Hippocampal formation (tissue), 2 donors: ENCODE measurements around the gene SLC5A10.
"Not testable (repeated sequence)": the region's sequence is repeated elsewhere in the genome, so short reads cannot be mapped to it uniquely, and the experiment has no call there.

Experiments
- DNase-seq, 2 donors: peaks; one replicate each; lab custom pipeline; 2025; lab: John Stamatoyannopoulos, UW

The SLC5A10 gene

DNA sequence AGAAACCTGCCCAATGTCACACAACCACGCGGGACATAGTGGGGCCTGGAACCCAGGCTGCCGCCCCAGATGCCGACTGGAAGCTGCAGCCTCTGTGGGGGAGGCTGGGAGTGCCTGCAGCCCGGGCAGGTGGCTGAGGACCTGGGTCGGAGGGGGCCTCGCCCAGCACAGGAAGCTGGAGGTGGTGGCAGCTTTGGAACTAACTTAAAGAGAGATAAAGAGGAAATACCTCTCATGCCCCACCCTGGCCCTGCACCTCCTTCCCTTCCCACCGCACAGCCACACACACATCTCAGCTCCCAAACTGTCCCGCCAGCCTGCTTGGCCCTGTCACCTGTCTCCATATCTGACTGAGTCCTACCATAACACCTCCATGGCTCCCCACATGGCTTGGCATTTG lies 88.4 kb downstream of the SLC5A10 start:
- not testable (repeated sequence) for DNase-seq

GRCh38 chr17:19041871-19042270 lies 89.9 kb downstream of the SLC5A10 start:
- DNase-seq, result not testable (repeated sequence)

GRCh38 chr17:19042369-19042768 lies 90.4 kb downstream of the SLC5A10 start:
- DNase-seq, result not testable (repeated sequence)

DNA sequence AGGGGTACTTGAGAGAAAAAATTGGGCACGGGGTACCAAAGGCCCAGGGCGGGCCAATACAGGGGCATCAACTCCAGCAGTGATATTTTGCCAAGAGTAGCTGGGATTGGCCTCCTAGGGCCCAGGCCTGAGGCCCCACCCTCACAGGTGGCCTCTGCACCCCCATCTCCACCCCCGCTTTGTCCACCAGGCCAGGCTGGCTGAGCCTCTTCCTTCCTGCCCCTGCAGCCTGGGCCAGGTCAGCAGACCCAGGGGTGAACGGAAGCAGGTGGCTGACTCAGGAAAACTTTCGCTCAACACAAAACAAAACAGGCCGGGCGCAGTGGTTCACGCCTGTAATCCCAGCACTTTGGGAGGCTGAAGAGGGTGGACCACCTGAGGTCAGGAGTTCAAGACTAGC lies 91.1 kb downstream of the SLC5A10 start:
- DNase-seq, result not testable (repeated sequence)

GRCh38 chr17:19044643-19045042 lies 92.7 kb downstream of the SLC5A10 start:
- DNase-seq, result not testable (repeated sequence)

DNA sequence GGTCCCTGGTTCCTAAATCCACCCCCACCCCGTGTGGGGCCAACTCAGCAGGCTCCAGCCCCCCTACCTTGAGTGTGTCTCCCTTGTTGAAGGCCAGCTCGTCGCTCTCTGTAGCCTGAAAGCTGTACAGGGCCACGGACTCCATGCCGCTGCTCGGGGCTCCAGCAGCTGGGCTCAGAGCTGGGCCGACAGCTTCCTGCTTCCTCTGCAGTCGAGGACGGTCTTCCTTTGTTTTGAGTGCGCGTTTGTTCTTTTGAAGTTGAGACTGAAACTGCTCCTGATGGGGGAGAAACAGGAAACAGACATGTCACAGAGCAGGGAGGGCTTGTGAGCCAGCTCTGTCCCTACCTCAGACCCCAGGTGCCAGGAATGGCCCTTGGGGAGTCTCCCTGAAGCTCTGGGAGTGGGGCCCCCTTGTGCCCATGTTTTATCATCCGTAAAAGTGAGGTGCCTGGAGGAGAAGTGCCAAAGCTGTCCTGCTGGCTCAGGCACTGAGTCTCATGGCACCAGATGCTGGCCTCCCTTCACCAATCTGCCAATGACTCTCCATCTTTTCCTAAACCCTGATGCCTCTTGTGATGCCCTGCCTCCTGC lies 94.9 kb downstream of the SLC5A10 start, which contains the start of gene GRAP:
TSS of gene GRAP (minus strand) at position 176 of the 594 bp plus-strand sequence. CDS start at position 145, 31 bp downstream.
- not testable (repeated sequence) for DNase-seq

- DNase-seq, result not testable (repeated sequence)
These were observed 95.5 kb downstream of the SLC5A10 start for GRCh38 chr17:19047510-19047909.

DNA sequence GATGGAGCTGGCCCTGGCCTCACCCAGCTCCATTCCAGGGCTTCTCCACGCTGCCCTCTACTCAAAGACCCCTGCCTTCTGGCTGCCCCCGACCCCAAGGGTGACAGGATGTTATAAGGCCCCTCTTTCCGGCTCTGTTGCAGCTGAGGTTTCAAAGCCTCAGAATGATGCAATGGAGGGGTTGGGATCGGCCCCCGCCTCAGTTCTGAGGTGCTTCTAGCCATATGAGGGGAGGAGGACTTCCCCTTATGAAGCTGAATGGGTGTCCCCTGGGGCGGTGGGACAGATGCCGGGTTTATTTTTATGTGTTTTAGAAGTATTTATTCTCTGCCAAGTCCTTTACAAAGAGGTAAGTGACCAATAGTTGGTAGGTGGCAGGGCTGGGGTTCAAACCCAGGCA lies 96.9 kb downstream of the SLC5A10 start:
- DNase-seq, result not testable (repeated sequence)

- not testable (repeated sequence) for DNase-seq
These were observed 103.5 kb downstream of the SLC5A10 start for GRCh38 chr17:19055447-19055846.

GRCh38 chr17:19062009-19062717 lies 110.2 kb downstream of the SLC5A10 start:
- DNase-seq, result not testable (repeated sequence)

DNA sequence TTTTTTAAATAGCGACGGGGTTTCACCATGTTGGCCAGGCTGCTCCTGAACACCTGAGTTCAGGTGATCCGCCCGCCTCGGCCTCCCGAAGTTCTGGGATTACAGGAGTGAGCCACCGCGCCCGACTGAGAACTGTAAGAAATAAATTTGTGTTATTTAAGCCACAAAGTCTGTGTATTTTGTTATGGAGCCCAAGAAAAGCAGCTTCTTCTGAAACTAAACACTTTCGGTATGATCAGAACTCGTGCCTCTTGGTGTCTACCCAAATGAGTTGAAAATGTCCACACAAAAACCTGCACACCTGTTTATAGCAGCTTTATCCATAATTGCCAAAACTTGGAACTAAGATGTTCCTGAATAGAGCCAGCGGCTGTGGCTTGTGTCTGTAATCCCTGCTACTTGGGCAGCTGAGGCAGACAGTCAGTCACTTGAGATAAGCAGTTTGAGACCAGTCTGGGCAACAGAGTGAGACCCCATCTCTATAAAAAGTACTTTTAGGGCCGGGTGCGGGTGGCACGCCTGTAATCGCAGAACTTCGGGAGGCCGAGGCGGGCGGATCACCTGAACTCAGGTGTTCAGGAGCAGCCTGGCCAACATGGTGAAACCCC lies 110.9 kb downstream of the SLC5A10 start:
- DNase-seq, result not testable (repeated sequence)

DNA sequence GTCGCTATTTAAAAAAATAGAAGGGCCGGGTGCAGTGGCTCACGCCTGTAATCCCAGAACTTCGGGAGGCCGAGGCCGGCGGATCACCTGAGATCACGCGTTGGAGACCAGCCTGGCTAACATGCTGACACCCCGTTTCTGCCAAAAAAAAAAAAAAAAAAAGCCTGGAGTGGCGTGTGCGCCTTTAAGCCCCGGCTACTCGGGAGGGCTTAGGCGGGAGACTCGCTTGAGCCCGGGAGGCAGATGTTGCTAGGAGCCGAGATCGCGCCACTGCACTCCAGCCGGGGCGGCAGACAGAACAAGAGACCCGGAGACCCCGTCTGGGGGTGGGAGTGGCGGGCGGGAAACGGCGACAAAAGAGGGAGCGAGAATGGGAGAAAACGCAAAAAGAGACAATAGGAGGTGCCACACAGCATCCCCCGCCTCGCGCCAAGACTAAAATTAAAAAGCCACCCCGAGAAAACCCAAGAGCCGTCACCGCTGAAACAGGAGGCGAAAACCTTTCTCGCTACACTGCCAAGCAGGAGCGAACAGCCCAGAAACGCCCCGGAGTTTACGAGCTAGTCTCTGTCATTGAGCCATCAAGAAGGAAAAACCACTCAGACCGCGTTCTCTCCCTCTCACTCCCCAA lies 111.5 kb downstream of the SLC5A10 start:
- not testable (repeated sequence) for DNase-seq

DNA sequence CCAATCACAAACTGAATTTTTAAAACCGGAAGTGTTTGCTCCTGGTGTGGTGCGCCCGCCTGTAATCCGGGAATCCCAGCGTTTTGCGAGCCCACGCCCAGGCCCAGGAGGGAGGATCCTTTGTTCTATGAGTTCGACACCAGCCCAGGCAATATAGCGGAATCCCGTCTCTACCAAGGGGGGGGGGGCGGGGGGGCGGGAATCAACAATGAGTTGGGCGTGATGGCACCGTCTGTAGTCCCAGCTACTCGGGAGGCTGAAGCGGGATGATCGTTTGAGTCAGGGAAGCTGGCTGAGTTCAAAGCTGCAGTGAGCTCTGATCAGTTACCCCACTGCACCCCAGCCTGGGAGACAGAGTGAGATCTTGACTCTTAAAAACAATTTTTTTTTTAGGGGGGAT lies 112.4 kb downstream of the SLC5A10 start:
- DNase-seq, result not testable (repeated sequence)

- not testable (repeated sequence) for DNase-seq
These were observed 118.6 kb downstream of the SLC5A10 start for GRCh38 chr17:19070318-19071168.
